HepG2 (cell line): ENCODE measurements around the gene HRC. TPM values are rescaled to one million over a fixed set of nuclear protein-coding genes. Genes with fewer than 3 reads are reported as not detected.

Experiments
- CHD2 ChIP-seq: IDR thresholded peaks from 2 replicates; pipeline ENCODE4 v1.6.1; 2011; ENCODE audit warnings: low read depth, low read length, improper control_type of control experiment
- DRAP1 ChIP-seq: IDR thresholded peaks from 2 replicates; pipeline ENCODE4 v1.6.1; 2016; ENCODE audit warnings: missing genetic modification reagents, missing compliant biosample characterization
- GLI4 ChIP-seq: sonication (generic); formaldehyde crosslinking; IDR thresholded peaks from 2 replicates; pipeline ENCODE4 v1.5.1; 2020; ENCODE audit warnings: missing genetic modification reagents, mild to moderate bottlenecking, moderate library complexity, borderline replicate concordance
- JARID2 ChIP-seq: sonication (generic); formaldehyde crosslinking; IDR thresholded peaks from 2 replicates; pipeline ENCODE4 v1.8.1; 2023; ENCODE audit warnings: missing genetic modification reagents, inconsistent platforms; ENCODE audit not compliant: insufficient replicate concordance
- KLF9 ChIP-seq: IDR thresholded peaks from 2 replicates; pipeline ENCODE4 v1.6.1; 2016; ENCODE audit warnings: low read depth
- MBNL3 ChIP-seq: fragments of 250-450 bp; sonication (Bioruptor Pico); conservative IDR thresholded peaks from 2 replicates; pipeline ENCODE4 v1.8.0; 2022; ENCODE audit warnings: mild to moderate bottlenecking, inconsistent platforms
- MEIS1 ChIP-seq: sonication (generic); formaldehyde crosslinking; IDR thresholded peaks from 2 replicates; pipeline ENCODE4 v1.9.0; 2021; ENCODE audit warnings: mild to moderate bottlenecking, missing genetic modification reagents, moderate library complexity, borderline replicate concordance
- NFYB ChIP-seq: sonication (generic); formaldehyde crosslinking; IDR thresholded peaks from 2 replicates; pipeline ENCODE4 v1.4.0; 2020; ENCODE audit warnings: missing genetic modification reagents
- PAF1 ChIP-seq: IDR thresholded peaks from 2 replicates; pipeline ENCODE4 v1.6.1; 2016; ENCODE audit warnings: missing genetic modification reagents, missing compliant biosample characterization
- PHF21A ChIP-seq: sonication (generic); formaldehyde crosslinking; IDR thresholded peaks from 2 replicates; pipeline ENCODE4 v1.5.0; 2020; ENCODE audit warnings: mild to moderate bottlenecking, missing genetic modification reagents
- RBFOX2 ChIP-seq: fragments of 200-400 bp; formaldehyde crosslinking; IDR thresholded peaks from 2 replicates; pipeline ENCODE4 v1.6.1; 2017; ENCODE audit warnings: low read depth, mild to moderate bottlenecking, low read length
- SMC3 ChIP-seq: IDR thresholded peaks from 2 replicates; pipeline ENCODE4 v1.6.1; 2011; ENCODE audit warnings: low read length, improper control_type of control experiment
- TBL1XR1 ChIP-seq: fragments of 150-350 bp; IDR thresholded peaks from 2 replicates; pipeline ENCODE4 v1.6.1; 2014; ENCODE audit warnings: borderline replicate concordance, low read length; ENCODE audit not compliant: partially characterized antibody
- UBTF ChIP-seq: sonication (generic); formaldehyde crosslinking; IDR thresholded peaks from 2 replicates; pipeline ENCODE4 v1.4.0; 2020; ENCODE audit warnings: mild to moderate bottlenecking, missing genetic modification reagents
- ZEB1 ChIP-seq: IDR thresholded peaks from 2 replicates; pipeline ENCODE4 v1.6.1; 2012; ENCODE audit warnings: mild to moderate bottlenecking, low read depth, inconsistent platforms; ENCODE audit not compliant: insufficient replicate concordance
- ZNF225 ChIP-seq: sonication (generic); formaldehyde crosslinking; IDR thresholded peaks from 2 replicates; pipeline ENCODE4 v1.4.0; 2020; ENCODE audit warnings: mild to moderate bottlenecking, missing genetic modification reagents
- ZNF326 ChIP-seq: sonication (generic); formaldehyde crosslinking; IDR thresholded peaks from 2 replicates; pipeline ENCODE4 v1.4.0; 2020; ENCODE audit warnings: missing genetic modification reagents, borderline replicate concordance
- ZNF432 ChIP-seq: sonication (generic); formaldehyde crosslinking; IDR thresholded peaks from 2 replicates; pipeline ENCODE4 v1.5.0; 2020; ENCODE audit warnings: missing genetic modification reagents, mild to moderate bottlenecking, borderline replicate concordance
- ZNF44 ChIP-seq: sonication (generic); formaldehyde crosslinking; IDR thresholded peaks from 2 replicates; pipeline ENCODE4 v1.5.1; 2020; ENCODE audit warnings: mild to moderate bottlenecking, missing genetic modification reagents
- ZNF547 ChIP-seq: sonication (generic); formaldehyde crosslinking; IDR thresholded peaks from 2 replicates; pipeline ENCODE4 v1.5.1; 2020; ENCODE audit warnings: mild to moderate bottlenecking, missing genetic modification reagents
- ZNF670 ChIP-seq: sonication (generic); formaldehyde crosslinking; IDR thresholded peaks from 2 replicates; pipeline ENCODE4 v1.8.0; 2022; ENCODE audit warnings: mild to moderate bottlenecking, missing genetic modification reagents, borderline replicate concordance
- ZNF7 ChIP-seq: IDR thresholded peaks from 2 replicates; pipeline ENCODE4 v1.6.1; 2016; ENCODE audit warnings: missing biosample characterization, missing genetic modification reagents
- ZNF746 ChIP-seq: sonication (generic); formaldehyde crosslinking; IDR thresholded peaks from 2 replicates; pipeline ENCODE4 v1.8.0; 2022; ENCODE audit warnings: mild to moderate bottlenecking, missing genetic modification reagents
- ZXDC ChIP-seq: sonication (generic); formaldehyde crosslinking; IDR thresholded peaks from 2 replicates; pipeline ENCODE4 v1.5.0; 2020; ENCODE audit warnings: mild to moderate bottlenecking, missing genetic modification reagents
- polyA plus RNA-seq, 8 experiments: library from polyadenylated mRNA; depleted of rRNA in 3 of 8; stranded (reverse) in 7 of 8; unstranded in 1 of 8; fragments of >200 nt; fragmentation: Illumina TruSeq in 4 of 8; extraction: Trizol in 4 of 8; gene quantifications; 2 replicates each; pipeline versions ENCODE4 v1.2.1 to v1.2.3, GENCODE V29; 2011 to 2016; ENCODE audit warnings: low read depth in 4 of 8, missing spikeins in 1 of 8, mixed read lengths in 1 of 8; ENCODE audit not compliant: insufficient read depth in 1 of 8
- total RNA-seq, 5 experiments: library from RNA; depleted of rRNA; stranded (reverse); fragments of >200 nt; fragmentation: Illumina TruSeq; extraction: Trizol; gene quantifications; 2 replicates each; pipeline ENCODE4 v1.2.3, GENCODE V29; 2016; ENCODE audit warnings: low read depth in 1 of 5

The HRC gene
- total and polyA plus RNA-seq, 2 of the 13 experiments (the other 11 are each of a cell fraction or from before 2014, with no cell fraction given), result 3.6 to 15.4 TPM

- TF ChIP-seq GLI4 (CRISPR knock-in tag) (no peak), ZNF746 (CRISPR knock-in tag) (peak; percentile 68; the same call in 1 of the 2 replicates), ZNF547 (CRISPR knock-in tag) (peak; percentile 71; the same call in 1 of the 2 replicates), CHD2 (peak; percentile 32; the same call in 1 of the 2 replicates), PAF1 (no peak), DRAP1 (CRISPR knock-in tag) (no peak), KLF9 (no peak), ZNF7 (no peak), UBTF (peak; percentile 50), PHF21A (CRISPR knock-in tag) (no peak), ZNF225 (CRISPR knock-in tag) (peak; percentile 93; the same call in 1 of the 2 replicates), ZNF326 (no peak), ZNF44 (CRISPR knock-in tag) (no peak; the same call in 1 of the 2 replicates), MEIS1 (CRISPR knock-in tag) (no peak; the same call in 1 of the 2 replicates), MBNL3 (CRISPR knock-in tag) (no peak), RBFOX2 (peak; percentile 84), ZEB1 (no peak), SMC3 (no peak), JARID2 (CRISPR knock-in tag) (no peak), TBL1XR1 (no peak), ZXDC (CRISPR knock-in tag) (no peak), NFYB (peak; percentile 80), ZNF670 (peak; percentile 88; the same call in 1 of the 2 replicates), ZNF432 (CRISPR knock-in tag) (no peak)
Observed at GRCh38 chr19:49118565-49119410, 36.4 kb downstream of the HRC start, which contains the start of gene C19orf73 (continued).
